ENCODE measurements around the gene INO80D.
"Not testable (repeated sequence)": the region's sequence is repeated elsewhere in the genome, so short reads cannot be mapped to it uniquely, and the experiment has no call there.

The INO80D gene

DNA sequence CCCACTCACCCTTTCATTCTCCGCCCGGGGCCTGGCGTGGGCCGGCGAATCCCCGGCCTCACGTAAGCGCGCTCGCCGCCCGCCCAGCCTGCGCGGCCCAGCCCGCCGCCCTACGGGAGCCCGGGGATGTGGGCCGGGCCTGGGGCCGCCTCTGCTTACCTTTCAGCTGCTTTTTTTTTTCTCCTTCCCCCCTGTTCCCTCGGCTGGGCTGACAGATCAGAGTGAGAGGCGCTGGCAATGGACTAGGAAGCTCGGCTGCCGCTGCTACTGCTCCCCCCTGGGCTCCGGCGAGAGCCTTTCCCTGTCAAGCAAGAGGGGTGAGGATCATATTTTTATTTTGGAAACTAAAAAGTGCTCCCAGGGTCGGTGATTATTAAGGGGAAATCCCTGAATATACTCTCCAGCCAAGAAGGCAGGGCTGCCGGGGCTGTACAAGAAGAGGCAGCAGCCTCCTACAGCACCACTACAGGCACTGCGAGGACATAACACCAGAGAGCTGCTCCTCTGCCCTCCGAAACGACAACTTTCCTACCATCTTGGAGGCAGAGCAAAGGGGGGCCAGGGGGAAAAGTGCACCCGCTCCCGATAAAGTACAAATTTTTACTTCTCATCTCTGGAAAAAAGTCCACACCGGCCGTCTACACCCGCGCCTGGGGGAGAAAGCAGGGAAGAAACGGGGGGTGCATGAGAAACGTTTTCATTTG lies at the start of gene INO80D:
Gene INO80D (minus strand): TSS at position 433 of the 704 bp plus-strand sequence. CDS start 23,158 bp downstream, outside the sequence.
- peak; percentile 81 to 83 for DNase-seq

GRCh38 chr2:206127656-206128055 lies 41.7 kb upstream of the INO80D start:
- DNase-seq, result no peak

DNA sequence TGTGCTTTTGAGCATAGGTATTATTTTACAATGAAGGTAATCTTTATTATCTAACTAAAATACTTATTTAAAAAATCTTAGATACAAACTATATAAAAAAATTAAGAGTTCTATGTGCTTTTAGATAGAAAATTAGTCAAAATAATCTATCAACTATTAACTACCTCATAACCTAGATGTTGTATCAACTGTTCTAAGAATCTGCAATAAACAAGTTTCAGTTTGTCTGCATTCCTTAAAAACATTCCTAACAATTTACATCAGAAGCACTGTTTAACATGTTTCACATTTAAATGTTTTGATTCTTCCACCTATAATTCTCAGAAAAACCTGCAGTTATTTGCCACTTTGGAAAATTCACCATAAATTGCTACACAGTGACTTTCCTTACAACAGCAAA lies 39.9 kb upstream of the INO80D start:
- DNase-seq, result no peak

DNA sequence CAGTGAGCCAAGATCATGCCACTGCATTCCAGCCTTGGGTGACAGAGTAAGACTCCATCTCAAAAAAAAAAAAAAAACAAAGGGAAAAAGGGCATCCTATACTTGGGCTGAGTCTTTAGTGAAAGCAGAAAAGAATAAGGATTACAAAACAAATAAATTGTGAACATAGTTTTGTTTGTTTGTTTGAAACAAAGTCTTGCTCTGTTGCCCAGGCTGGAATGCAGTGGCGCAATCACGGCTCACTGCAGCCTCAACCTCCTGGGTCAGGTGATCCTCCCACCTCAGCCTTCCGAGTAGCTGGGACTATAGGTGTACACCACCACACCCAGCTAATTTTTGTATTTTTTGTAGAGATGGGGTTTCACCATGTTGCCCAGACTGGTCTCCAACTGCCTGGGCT lies 36.6 kb upstream of the INO80D start:
- DNase-seq, result not testable (repeated sequence)

DNA sequence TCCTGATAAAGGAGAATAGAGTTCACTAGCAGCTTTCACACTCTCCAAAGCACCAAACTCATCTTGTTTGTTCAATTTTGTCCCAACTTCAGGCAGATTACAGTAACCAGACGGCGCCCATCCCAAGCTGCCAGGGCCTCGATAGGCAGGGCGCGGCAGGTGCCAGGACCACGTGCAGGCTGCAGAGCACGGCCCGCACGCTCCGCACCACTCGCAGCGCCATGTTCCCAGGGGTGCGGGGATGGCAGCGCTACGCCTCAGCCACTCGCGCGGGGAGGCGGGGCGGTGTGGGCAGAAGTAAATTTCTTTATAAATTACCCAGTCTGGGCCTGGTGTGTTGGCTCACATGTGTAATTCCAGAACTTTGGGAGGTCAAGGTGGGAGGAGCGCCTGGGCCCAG lies 30.3 kb upstream of the INO80D start:
- DNase-seq, result no peak

DNA sequence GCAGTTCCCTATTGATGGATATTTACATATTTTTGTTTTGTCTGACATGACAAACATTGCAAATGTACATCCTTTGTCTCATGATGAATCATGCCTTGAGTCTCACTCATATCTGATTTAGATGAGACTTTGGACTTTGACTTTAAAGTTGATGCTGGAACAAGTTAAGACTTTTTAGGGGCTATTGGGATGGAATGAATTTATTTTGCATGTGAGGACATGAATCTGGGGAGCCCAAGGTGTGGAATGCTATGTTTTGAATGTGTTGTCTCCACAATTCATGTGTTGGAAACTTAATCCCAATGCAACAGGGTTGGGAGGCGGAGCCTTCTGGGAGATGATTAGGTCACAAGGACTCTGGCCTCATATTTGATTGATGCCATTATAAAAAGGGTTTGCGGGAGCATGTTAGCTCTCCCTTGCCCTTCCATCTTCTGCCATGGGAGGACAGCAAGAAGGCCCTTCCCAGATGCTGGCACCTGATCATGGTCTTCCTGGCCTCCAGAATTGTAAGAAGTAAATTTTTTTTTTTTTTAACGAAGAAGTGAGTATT lies 29.1 kb upstream of the INO80D start:
- no peak for DNase-seq

DNA sequence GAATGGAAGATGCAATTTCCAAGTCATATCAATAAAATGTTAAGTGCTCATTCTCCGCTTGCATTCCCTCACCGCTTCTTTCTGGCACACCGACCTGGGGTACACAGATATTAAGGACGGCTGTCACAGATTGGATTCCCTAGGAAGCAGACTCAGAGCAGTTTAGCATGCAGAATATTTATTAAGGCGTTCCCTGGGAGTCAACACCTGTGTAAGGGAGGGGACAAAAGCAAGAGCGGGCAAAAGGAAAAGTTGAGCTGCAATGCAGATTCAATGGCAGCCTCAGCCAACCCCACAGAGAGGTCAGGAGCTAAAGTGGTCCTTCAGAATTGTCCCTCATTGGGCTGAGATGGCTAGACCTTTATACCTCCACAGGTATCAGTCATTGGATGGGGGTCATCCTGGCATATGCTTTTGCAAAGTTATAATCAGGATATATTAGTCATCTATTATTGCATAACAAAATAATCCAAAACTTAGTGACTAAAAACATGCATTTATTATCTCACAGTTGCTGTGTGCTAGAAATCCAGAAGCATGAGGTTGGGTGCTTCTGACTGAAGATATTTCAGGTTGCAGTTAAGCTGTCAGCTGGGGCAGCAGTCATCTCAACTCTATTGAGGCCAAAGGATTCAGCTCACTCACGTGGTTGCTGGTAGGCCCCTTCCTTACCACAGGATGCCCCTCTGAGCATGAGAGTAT lies 27.0 kb upstream of the INO80D start:
- no peak for DNase-seq

- no peak for DNase-seq
These were observed 26.1 kb upstream of the INO80D start for GRCh38 chr2:206112108-206112507.

GRCh38 chr2:206108713-206109112 lies 22.7 kb upstream of the INO80D start:
- no peak for DNase-seq

- no peak for DNase-seq
These were observed 19.6 kb upstream of the INO80D start for GRCh38 chr2:206105541-206105940.

DNA sequence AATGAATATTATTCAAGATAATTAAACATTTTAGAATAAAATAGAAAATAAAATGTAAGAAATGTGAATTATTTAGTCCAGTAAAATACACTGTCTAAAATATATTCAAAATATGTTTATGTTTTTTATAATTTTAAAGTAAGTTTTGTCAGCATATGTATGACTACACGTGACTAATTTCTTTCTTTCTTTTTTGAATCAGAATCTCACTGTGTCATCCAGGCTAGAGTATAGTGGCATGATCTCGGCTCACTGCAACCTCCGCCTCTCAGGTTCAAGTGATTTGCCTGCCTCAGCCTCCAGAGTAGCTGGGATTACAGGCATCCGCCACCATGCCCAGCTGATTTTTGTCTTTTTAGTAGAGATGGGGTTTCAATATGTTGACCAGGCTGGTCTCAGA lies 19.1 kb upstream of the INO80D start:
- no peak for DNase-seq

DNA sequence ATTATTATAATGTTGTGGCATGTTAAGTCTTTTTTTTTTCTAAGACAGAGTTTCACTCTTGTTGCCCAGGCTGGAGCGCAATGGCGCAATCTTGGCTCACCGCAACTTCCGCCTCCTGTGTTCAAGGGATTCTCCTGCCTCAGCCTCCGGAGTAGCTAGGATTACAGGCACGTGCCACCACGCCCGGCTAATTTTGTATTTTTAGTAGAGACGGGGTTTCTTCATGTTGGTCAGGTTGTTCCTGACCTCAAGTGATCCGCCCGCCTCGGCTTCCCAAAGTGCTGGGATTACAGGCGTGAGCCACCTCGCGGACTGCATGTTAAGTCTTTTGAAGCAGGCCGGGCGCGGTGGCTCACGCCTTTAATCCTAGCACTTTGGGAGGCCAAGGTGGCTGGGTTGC lies 12.9 kb upstream of the INO80D start:
- DNase-seq, result not testable (repeated sequence)

DNA sequence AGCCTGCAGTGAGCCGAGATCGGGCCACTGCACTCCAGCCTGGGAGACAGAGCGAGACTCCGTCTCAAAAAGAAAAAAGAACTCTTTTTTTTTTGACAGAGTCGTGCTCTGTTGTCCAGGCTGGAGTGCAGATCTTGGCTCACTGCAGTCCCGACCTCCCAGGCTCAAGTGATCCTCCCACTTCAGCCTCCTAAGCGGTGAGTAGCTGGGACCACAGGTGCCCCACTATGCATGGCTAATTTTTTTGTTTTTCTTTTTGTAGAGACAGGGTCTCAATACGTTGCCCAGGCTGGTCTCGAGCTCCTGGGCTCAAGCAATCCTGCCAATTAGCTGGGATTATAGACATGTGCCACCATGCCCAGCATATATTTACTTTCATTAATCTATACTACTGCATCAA lies 12.5 kb upstream of the INO80D start:
- DNase-seq, result no peak

DNA sequence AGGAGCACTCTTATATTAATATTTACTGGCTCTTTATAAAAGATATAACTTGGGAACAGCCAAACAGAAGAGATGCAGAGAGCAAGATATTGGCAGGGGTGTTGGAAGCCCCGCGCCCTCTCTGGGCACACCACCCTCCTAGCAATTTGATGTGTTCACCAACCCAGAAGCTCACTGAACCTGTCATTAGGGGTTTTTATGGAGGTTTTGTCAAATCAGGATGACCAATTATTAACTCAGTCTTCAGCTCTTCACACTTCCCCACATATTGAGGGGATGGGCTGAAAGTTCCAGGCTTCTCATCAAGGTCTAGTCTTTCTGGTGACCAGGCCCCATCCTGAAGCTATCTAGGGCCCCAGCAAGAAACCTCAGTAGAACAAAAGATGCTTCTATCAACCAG lies 10.9 kb upstream of the INO80D start:
- no peak for DNase-seq

- DNase-seq, result no peak
These were observed 9.8 kb upstream of the INO80D start for GRCh38 chr2:206095536-206096332.

- DNase-seq, result no peak
These were observed 6.3 kb upstream of the INO80D start for GRCh38 chr2:206092297-206092696.

DNA sequence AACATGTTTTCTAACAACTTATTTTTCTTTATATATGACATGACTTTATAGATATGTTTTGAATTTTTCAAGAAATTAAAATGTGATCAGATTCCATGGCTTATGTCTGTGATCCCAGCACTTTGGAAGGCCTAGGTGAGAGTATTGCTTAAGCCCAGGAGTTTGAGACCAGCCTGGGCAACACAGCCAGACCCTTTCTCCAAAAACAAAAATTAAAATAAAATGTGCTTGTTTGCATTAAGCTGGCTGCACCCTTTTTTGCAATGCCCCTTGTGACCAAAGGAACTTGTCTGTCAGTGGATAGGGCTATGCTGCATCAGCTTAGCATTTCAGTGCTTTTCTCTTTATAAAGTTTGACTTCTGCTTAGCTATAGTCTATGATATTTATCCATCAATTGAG lies 2.3 kb upstream of the INO80D start:
- DNase-seq, result no peak

GRCh38 chr2:206086716-206087350 lies 859 bp upstream of the INO80D start:
- DNase-seq, result no peak

GRCh38 chr2:206084870-206085741 lies 868 bp downstream of the INO80D start:
- DNase-seq, result peak; percentile 67 to 71

DNA sequence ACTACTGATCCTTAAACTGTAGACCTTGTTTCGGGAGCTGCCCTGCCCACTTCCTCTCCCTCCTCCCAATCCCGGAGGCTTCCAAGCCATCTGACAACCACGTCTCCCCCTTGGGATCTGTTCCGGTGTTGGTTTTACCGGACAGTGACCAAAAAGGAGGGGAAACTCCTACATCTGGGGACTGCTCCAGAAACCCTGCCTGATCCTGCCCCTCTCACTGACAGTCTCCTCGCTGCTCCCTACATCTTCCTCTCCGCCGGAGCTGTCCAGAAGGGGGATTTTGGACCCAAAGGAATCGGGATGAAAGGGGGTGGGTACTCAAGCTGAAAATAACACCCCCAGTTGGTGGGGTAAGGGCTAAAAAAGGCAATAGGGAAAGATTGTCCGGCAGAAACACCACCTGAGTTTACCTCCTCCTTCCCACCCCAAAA lies 1.5 kb downstream of the INO80D start:
- DNase-seq, result peak; percentile 52 to 54

- DNase-seq, result peak; percentile 38 to 54
These were observed 2.2 kb downstream of the INO80D start for GRCh38 chr2:206083602-206084438.

Measured in activated T-cell treated with anti-CD3 and anti-CD28 coated beads, Interleukin-2, amount 50 U/mL, for 48 hours (primary cell).